Endodermal cell (in vitro differentiated cells): Measurements from ENCODE around the gene CDH13. TPM values are rescaled to one million over a fixed set of nuclear protein-coding genes. Genes with fewer than 3 reads are reported as not detected.

Experiments used
- DNase-seq: peaks from one replicate; pipeline ENCODE4 v3.0.0-alpha.2; 2017
- H3K27ac ChIP-seq: 2 replicates; pipeline ENCODE4 v1.5.1; 2013; ENCODE audit warnings: mild to moderate bottlenecking, low read depth, low read length, moderate library complexity
- H3K27me3 ChIP-seq: 2 replicates; pipeline ENCODE4 v1.6.1; 2013; ENCODE audit warnings: mild to moderate bottlenecking, low read length, moderate library complexity; ENCODE audit not compliant: insufficient read depth, control insufficient read depth, poor library complexity, severe bottlenecking
- H3K36me3 ChIP-seq: 2 replicates; pipeline ENCODE4 v1.7.0; 2013; ENCODE audit warnings: mild to moderate bottlenecking, low read length, moderate library complexity; ENCODE audit not compliant: control insufficient read depth, insufficient read depth
- H3K4me1 ChIP-seq: one replicate; pipeline ENCODE4 v1.7.0; 2013; ENCODE audit warnings: low read length; ENCODE audit not compliant: control insufficient read depth, insufficient read depth
- H3K4me3 ChIP-seq: 2 replicates; pipeline ENCODE4 v1.5.1; 2013; ENCODE audit warnings: mild to moderate bottlenecking, low read length, moderate library complexity
- H3K9ac ChIP-seq: 2 replicates; pipeline ENCODE4 v1.6.1; 2013; ENCODE audit warnings: mild to moderate bottlenecking, low read length, moderate library complexity; ENCODE audit not compliant: poor library complexity, severe bottlenecking; ENCODE audit errors: extremely low read depth
- H3K9me3 ChIP-seq: 2 replicates; pipeline ENCODE4 v1.6.1; 2013; ENCODE audit warnings: mild to moderate bottlenecking, low read length, moderate library complexity; ENCODE audit not compliant: control insufficient read depth
- H3K27ac Mint-ChIP-seq: 2 replicates; pipeline ENCODE4 v1.8.0; 2020; ENCODE audit warnings: mixed read lengths
- H3K27me3 Mint-ChIP-seq: 2 replicates; pipeline ENCODE4 v1.8.0; 2021; ENCODE audit warnings: mild to moderate bottlenecking, mixed read lengths; ENCODE audit not compliant: insufficient read depth
- H3K36me3 Mint-ChIP-seq: 2 replicates; pipeline ENCODE4 v1.8.0; 2020; ENCODE audit warnings: low read depth, mixed read lengths
- H3K4me1 Mint-ChIP-seq: 2 replicates; pipeline ENCODE4 v1.8.0; 2020; ENCODE audit warnings: mixed read lengths
- H3K4me3 Mint-ChIP-seq: 2 replicates; pipeline ENCODE4 v1.8.0; 2020; ENCODE audit warnings: mild to moderate bottlenecking, moderate library complexity, mixed read lengths
- H3K9me3 Mint-ChIP-seq: 2 replicates; pipeline ENCODE4 v1.8.0; 2020; ENCODE audit warnings: mild to moderate bottlenecking, mixed read lengths
- WGBS, 2 experiments: methylation state at CpG; one replicate each; pipeline versions ENCODE4 v1.1.5 to v1.1.7; 2013; ENCODE audit warnings: missing lambda C conversion rate in 2 of 2, mixed read lengths in 1 of 2; ENCODE audit not compliant: insufficient coverage in 1 of 2, insufficient read length in 1 of 2; 5-methylcytosine and 5-hydroxymethylcytosine counted together
- total RNA-seq, 2 donors: library from RNA; stranded (reverse); fragmentation: NEBNext Ultra II Directional in 1 of 2; extraction: Animal tissue kit (Norgen Biotek cat#: 25700) in 1 of 2; gene quantifications; 2 replicates in 1 of 2; 3 replicates in 1 of 2; pipeline ENCODE4 v1.2.1, GENCODE V29; 2021
- TF ChIP-seq, protein P1 (sequence below): fragments of 200-600 bp; sonication (generic); conservative IDR thresholded peaks from 2 replicates; pipeline ENCODE4 v1.5.0; 2021; ENCODE audit warnings: antibody characterized with exemption, mild to moderate bottlenecking

CDH13 gene
- total RNA-seq, 2 donors from 2014 or later, result 0.86 to 1.8 TPM

DNA sequence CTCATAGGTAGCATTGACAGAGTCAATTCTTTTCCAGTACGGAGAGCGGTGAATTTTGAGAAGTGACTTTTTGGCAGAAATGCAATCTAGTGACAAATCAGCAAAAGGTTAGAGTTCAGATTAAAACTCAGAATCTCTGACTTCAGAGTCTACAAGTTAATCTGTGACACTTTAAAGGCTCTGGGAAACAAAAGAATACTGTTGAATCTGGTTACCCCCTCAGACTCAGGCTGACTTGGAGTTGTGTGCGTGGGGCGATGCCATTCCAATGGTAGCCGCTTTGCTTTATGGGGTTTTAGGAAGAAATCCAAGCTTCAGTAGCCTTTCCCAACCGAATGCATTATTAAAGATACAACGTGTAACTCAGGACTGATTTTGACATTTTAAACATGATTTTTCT lies 118.2 kb downstream of the CDH13 start:
- H3K9me3 Mint-ChIP-seq, result no peaks in the 10 kb centered on the region
- Histone ChIP-seq H3K27me3 (no peaks in the 10 kb centered on the region), H3K36me3 (no peaks in the 10 kb centered on the region), H3K27ac (no peak overlapping the region), H3K4me3 (no peak overlapping the region), H3K9ac (no peak overlapping the region), H3K9me3 (peaks cover 5% of the 10 kb centered on the region), H3K4me1 (no peaks in the 10 kb centered on the region)
- H3K4me1 Mint-ChIP-seq, result no peaks in the 10 kb centered on the region
- no peak overlapping the region for H3K27ac Mint-ChIP-seq
- TF ChIP-seq, protein P1, sequence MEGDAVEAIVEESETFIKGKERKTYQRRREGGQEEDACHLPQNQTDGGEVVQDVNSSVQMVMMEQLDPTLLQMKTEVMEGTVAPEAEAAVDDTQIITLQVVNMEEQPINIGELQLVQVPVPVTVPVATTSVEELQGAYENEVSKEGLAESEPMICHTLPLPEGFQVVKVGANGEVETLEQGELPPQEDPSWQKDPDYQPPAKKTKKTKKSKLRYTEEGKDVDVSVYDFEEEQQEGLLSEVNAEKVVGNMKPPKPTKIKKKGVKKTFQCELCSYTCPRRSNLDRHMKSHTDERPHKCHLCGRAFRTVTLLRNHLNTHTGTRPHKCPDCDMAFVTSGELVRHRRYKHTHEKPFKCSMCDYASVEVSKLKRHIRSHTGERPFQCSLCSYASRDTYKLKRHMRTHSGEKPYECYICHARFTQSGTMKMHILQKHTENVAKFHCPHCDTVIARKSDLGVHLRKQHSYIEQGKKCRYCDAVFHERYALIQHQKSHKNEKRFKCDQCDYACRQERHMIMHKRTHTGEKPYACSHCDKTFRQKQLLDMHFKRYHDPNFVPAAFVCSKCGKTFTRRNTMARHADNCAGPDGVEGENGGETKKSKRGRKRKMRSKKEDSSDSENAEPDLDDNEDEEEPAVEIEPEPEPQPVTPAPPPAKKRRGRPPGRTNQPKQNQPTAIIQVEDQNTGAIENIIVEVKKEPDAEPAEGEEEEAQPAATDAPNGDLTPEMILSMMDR, result no peak
- WGBS, 2 experiments, result 93 to 96% methylated on average over 7 of the region's 7 CpGs
- H3K27me3 Mint-ChIP-seq, result peaks cover 4% of the 10 kb centered on the region
- DNase-seq, result no peak
- H3K4me3 Mint-ChIP-seq, result no peak overlapping the region
- H3K36me3 Mint-ChIP-seq, result no peaks in the 10 kb centered on the region

DNA sequence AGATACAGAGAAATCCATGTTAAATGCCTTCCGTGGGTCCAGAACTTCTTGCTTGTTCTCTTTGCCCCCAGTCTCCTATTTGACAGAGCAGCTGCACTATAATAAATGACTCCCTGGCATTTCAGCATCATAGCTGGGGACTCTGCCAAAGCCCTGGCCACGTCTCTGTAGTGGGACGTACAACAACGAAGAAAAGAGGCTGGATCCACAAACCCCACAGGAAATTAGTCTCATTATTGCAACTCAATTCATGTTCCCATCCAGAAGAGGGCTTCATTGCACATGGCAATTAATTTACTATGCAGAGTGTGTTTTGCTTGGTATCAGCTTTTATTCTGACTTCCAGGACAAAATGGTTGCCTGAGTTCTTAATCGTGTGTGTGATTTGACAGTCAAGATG lies 121.3 kb downstream of the CDH13 start:
- no peak for DNase-seq
- Histone ChIP-seq H3K4me1 (no peaks in the 10 kb centered on the region), H3K36me3 (no peaks in the 10 kb centered on the region), H3K9ac (no peak overlapping the region), H3K27ac (no peak overlapping the region), H3K27me3 (no peaks in the 10 kb centered on the region), H3K9me3 (no peaks in the 10 kb centered on the region), H3K4me3 (no peak overlapping the region)
- Mint-ChIP-seq H3K4me3 (no peak overlapping the region), H3K27me3 (peaks cover 4% of the 10 kb centered on the region), H3K4me1 (no peaks in the 10 kb centered on the region), H3K9me3 (no peaks in the 10 kb centered on the region), H3K27ac (no peak overlapping the region), H3K36me3 (no peaks in the 10 kb centered on the region)
- TF ChIP-seq, protein P1, result no peak
- WGBS, 2 experiments, result 94 to 100% methylated on average over 3 to 5 of the region's 5 CpGs

DNA sequence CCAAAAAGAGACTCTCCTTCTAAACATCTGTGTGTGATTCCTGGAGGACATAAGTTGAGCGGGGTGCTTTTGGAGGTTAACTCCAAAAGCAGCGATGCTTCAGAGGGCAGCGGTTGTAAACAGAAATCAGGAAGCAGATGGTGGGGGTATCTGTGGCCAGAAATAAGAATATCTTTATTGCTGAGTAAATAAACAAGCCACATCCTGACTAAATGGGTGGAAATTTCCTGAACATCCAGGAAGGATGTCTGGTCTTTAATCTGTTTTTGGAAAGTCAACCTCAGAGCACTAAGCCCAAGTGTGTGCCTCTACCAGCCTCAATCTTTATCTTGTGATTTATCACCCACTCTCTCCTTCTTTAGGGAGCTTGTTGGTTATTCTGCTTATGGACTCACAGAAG lies 123.3 kb downstream of the CDH13 start:
- H3K4me1 Mint-ChIP-seq, result no peaks in the 10 kb centered on the region
- Histone ChIP-seq H3K27me3 (no peaks in the 10 kb centered on the region), H3K9me3 (no peaks in the 10 kb centered on the region), H3K4me3 (no peak overlapping the region), H3K9ac (no peak overlapping the region), H3K36me3 (no peaks in the 10 kb centered on the region), H3K27ac (no peak overlapping the region), H3K4me1 (no peaks in the 10 kb centered on the region)
- H3K36me3 Mint-ChIP-seq, result no peaks in the 10 kb centered on the region
- H3K27me3 Mint-ChIP-seq, result peaks cover 4% of the 10 kb centered on the region
- TF ChIP-seq, protein P1, result no peak
- WGBS, 2 experiments, result 97 to 100% methylated on average over 2 to 3 of the region's 3 CpGs
- no peak for DNase-seq
- H3K9me3 Mint-ChIP-seq, result no peaks in the 10 kb centered on the region
- H3K4me3 Mint-ChIP-seq, result no peak overlapping the region
- H3K27ac Mint-ChIP-seq, result no peak overlapping the region
